ENCODE results near the gene TPSD1.
A peak's percentile ranks its signal among the peaks of the same experiment; 100 is the strongest.
"Not testable (repeated sequence)": the region's sequence is repeated elsewhere in the genome, so short reads cannot be mapped to it uniquely, and the experiment has no call there.

The TPSD1 gene

GRCh38 chr16:1283996-1284616 is 28.2 kb downstream of the TPSD1 start:
- DNase-seq, result no peak

DNA sequence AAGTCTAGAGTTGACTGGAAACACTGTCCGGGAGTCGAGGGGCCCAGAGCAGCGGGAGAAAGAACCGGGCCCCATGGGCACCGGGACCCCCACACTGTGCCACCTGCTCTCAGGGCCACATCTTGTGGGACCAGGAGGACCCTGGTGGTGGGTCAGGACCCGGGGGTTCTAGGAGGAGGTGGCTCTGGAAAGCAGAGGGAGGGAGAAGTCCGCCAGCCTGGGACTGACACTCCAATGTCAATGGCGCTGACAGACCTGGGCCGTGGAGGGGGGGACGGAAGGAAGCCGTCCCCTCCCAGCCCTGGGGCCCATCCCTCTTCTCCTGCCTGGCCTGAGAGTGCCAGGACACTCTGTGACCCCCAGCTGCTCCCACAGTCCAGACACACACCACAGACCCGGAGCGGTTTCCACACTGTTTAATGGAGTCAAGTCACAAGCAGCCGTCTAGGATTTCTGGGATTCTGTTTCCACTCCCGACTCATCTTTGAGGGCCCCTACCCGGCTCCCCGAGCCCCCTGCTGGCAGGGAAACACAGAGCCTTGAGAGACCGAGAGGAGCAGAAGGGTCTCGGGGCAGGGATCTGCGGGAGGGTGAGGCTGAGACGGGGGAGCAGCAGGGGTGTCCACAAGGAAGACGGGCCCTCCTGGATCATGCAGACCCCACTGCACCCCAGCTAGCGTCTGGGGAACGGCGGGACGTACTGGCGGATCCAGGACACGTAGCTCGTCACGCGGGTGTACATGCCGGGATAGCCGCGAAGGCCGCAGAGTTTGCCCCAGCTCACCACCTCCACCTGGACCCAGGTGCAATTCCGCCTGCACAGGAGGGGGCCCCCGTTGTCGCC is 30.0 kb downstream of the TPSD1 start:
- DNase-seq, result no peak

DNA sequence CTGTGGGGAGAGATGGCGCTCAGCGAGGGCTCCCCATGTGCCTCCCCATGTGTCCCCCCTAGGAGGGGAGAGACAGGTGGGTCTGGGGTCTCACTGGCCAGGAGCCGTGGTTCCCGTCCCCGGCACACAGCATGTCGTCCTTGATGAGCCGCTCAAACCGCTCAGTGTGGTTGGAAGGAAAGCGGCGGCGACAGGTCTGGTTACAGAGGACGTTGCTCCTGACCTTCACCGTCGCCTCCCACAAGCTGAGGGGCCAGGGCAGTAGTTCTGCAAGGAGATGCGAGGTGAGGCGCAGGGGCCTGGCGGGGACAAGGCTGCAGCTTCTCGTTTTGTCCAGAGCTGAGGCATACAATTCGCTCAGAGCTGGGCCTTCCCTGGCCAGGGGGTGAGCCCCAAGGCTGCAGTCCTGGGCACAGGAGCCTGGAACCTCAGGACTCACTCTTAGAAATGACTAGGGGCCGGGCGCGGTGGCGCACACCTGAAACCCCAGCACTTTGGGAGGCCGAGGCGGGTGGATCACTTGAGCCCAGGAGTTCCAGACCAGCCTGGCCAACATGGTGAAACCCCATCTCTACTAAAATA is 30.7 kb downstream of the TPSD1 start:
- no peak for DNase-seq

DNA sequence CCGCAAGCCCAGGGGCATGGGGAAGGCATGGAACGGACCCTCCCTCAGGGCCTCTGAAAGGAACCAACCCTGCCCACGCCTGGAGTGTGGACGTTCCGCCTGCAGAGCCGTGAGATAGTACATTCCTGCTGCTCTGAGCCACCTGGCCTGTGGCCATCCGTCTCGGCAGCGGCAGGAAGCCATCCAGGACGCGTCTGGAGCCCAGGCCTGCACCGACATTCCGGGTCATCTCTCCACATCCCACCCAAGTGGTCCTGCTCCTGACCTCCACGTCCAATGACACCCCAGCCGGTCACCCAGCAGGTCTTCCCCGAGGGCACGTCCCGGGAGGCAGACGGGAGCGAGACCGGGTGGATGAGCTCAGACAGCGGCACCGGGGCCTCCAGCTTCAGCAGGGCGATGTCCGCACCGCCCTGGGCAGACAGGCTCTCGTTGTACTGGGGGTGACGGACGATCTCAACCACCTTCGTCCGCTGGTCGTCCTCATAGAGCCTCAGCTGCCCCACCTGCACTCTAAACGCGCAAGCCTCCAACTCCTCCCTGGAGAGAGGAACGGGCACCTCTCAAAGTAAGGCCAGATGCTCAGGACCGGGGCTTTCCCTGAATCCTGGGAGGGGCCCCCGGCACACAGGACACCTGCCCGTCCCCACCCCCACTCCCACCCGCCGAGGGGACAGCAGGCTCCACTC is 32.3 kb downstream of the TPSD1 start:
- DNase-seq, result no peak

DNA sequence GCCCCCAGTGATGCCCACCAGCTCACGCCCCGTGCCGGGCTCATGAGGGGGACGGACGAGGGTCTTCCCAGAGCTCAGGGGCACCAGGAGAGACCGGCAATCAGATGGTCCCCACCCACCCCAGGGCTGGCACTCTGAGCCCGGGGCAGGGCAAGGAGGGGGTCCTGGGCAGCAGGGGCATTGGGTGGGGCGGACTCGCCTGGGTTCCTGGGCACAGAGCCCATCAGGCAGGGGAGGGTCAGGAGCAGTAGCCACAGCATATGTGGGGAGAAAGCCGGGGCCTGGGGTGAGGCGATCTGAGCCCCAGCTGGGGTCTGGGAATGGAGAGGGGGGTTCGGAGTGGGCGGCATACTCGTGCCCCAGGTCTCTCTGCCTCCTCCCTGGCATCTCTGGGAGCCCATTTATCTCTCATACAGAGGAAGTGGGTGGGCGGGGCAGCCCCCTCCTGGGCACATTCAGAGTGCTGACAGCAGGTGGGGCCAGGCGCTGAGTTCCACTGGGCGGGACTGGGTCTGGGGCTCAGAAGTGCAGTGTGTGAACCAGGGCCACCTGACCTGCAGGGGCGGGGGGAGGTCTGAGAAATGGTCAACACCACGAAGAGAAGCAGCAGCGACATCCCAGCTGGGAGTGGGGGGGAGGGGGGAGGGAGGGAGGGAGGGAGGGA is 33.1 kb downstream of the TPSD1 start:
- DNase-seq, result peak in 1 of 2 experiments; percentile 31

DNA sequence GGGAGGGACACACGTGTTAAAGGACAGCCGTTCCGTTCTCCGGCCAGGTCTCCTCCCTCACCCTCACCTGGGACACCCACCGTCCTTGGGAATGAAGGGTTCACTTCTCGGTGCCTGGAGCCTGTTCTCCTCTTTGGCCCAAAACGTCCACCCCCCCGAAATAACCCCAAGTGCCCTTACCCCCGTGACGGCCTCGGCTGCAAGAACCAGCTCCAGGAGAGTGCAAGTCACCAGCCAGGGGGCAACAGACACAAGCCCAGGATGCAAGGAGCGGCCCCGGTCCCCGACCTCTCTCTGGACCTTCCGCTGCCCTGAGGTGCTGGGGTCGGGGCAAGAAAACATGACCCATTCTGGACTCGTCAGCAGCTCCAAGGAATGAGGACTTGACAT is 33.6 kb downstream of the TPSD1 start:
- no peak for DNase-seq

DNA sequence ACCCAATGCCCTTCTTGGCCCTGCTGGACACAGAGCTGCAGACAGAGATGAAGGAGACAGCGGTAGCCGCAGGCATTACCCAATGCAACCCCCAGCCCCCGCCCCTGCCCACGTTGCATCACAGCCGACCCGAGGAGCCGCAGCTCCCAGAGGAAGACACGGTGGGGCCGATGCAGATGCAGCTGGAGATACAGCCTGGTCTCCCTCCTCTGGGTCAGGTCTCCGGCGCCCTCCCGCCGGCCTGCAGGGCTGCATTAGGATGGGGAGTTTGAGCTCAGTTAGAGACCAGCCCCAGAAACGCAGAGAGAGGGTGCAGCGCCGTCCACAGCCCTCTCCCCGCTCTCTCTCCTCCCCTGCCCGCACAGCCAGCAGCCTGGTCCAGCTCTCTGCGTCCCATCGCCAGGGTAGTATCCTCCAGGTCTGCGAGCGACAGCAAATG is 34.2 kb downstream of the TPSD1 start:
- no peak for DNase-seq

DNA sequence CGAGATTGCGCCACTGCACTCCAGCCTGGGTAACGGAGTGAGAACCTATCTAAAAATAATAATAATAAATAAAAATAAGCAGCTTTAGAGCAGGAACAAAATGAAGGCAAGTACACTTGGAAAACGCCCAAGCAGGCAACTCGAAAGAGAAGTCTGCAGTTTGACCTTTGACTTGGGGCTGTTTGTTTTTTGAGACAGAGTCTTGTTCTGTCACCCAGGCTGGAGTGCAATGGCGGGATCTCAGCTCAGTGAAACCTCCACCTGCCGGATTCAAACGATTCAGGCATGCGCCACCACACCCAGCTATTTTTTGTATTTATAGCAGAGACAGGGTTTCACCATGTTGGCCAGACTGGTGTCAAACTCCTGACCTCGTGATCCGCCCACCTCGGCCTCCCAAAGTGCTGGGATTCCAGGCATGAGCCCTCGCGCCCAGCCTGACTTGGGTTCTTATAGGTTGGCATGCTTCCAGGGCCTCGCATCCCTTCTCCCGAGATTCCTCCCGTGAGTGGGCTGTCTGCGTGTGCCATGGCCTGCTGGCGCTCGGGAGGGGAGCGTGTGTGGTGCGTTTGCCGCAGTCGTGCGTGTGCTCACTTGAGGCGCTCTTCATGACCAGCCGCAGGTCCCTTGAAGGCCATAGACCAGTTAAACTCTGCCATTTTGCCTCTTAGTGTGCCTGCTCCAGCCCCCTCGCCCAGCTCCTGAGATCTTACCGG is 35.1 kb downstream of the TPSD1 start:
- no peak for DNase-seq

DNA sequence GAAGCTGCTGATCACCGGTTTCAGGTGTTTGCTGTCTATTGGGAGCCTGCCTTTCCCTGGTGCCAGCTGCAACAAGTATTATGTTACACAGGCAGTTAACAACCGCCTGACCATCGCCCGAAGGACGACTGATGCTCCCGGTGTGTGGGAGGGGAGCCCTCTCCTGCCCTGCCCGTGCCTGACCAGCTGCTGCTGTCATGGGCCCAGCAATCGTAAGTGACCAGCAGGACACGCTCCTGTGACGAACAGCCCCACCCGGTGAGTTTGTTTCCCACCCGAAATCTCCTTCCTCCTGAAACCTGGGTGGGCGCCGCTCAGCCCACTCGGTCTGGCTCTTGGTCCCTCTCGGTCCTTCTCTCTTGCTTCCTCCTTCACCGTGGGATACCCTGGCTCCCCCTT is 35.7 kb downstream of the TPSD1 start:
- no peak for DNase-seq

- not testable (repeated sequence) for DNase-seq
Observed at GRCh38 chr16:1292208-1292607, 36.3 kb downstream of the TPSD1 start.

- not testable (repeated sequence) for DNase-seq
Observed at GRCh38 chr16:1292808-1293207, 36.9 kb downstream of the TPSD1 start.

GRCh38 chr16:1293921-1294656 is 38.2 kb downstream of the TPSD1 start:
- DNase-seq, result no peak

- DNase-seq, result no peak
Observed at GRCh38 chr16:1295465-1295864, 39.6 kb downstream of the TPSD1 start.

DNA sequence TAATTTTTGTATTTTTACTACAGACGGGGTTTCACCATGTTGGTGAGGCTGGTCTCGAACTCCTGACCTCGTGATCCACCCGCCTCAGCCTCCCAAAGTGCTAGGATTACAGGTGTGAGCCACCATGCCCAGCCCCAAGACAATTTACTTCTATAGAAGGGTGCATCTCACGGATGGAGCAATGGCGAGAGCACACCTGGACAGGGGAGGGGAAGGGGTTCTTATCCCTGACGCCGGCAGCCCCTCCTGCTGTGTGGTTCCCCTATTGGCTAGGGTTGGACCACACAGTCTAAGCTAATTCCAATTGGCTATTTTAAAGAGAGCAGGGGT is 40.8 kb downstream of the TPSD1 start:
- not testable (repeated sequence) for DNase-seq

- peak in 1 of 2 experiments; percentile 15 for DNase-seq
Observed at GRCh38 chr16:1297018-1297696, 41.3 kb downstream of the TPSD1 start.

GRCh38 chr16:1298406-1298805 is 42.5 kb downstream of the TPSD1 start:
- DNase-seq, result no peak

- DNase-seq, result no peak
Observed at GRCh38 chr16:1299012-1299867, 43.4 kb downstream of the TPSD1 start.

- DNase-seq, result no peak
Observed at GRCh38 chr16:1299868-1300203, 44.0 kb downstream of the TPSD1 start.

- DNase-seq, result peak; percentile 57 to 71
Observed at GRCh38 chr16:1300664-1301476, 45.0 kb downstream of the TPSD1 start.

Measured in stimulated activated CD4-positive, alpha-beta T cell treated with anti-CD3 and anti-CD28 coated beads, Interleukin-4, amount 100 ng/mL, for 4 hours (primary cell).